Right lobe of liver (tissue), 6 donors: Measurements from ENCODE around the gene STX8. TPM values are rescaled to one million over a fixed set of nuclear protein-coding genes. Genes with fewer than 3 reads are reported as not detected.
"Not testable (repeated sequence)": the region's sequence is repeated elsewhere in the genome, so short reads cannot be mapped to it uniquely, and the experiment has no call there.

ENCODE experiments used
- ATAC-seq, 4 donors: fragments of 200-7000 bp; cut with Tn5 transposase; one replicate each; pipeline ENCODE4 v1.9.1; 2020; ENCODE audit warnings: mild to moderate bottlenecking in 4 of 4, moderate library complexity in 4 of 4
- DNase-seq, 3 donors: peaks; one replicate each; pipeline ENCODE4 v3.0.0-alpha.2; 2020
- H3K27ac ChIP-seq, 3 donors: fragments of 200-600 bp; one replicate each; pipeline ENCODE4 v1.8.0; 2022
- H3K27me3 ChIP-seq, 2 donors: fragments of 200-600 bp; one replicate each; pipeline ENCODE4 v1.8.0; 2022
- H3K36me3 ChIP-seq, 4 donors: fragments of 200-600 bp; sonication (generic) in 1 of 4; one replicate each; pipeline versions ENCODE4 v1.5.1 to v1.8.0; 2017 to 2022; ENCODE audit warnings: control low read depth in 1 of 4
- H3K4me1 ChIP-seq, 4 donors: fragments of 200-600 bp; sonication (generic) in 1 of 4; one replicate each; pipeline versions ENCODE4 v1.5.1 to v1.8.0; 2017 to 2022; ENCODE audit warnings: control low read depth in 1 of 4
- H3K4me3 ChIP-seq, 3 donors: fragments of 200-600 bp; one replicate each; pipeline ENCODE4 v1.8.0; 2022
- H3K9me3 ChIP-seq, 4 donors: fragments of 200-600 bp; sonication (generic) in 1 of 4; one replicate each; pipeline versions ENCODE4 v1.5.1 to v1.8.0; 2017 to 2022; ENCODE audit warnings: control low read depth in 1 of 4
- CTCF ChIP-seq, 4 donors: fragments of 200-600 bp in 3 of 4; fragments of 450-650 bp in 1 of 4; IDR thresholded peaks; one replicate each; pipeline versions ENCODE4 v1.5.1 to v1.8.0; 2016 to 2022; ENCODE audit warnings: antibody characterized with exemption in 4 of 4, mild to moderate bottlenecking in 2 of 4
- POLR2A ChIP-seq: fragments of 450-650 bp; IDR thresholded peaks from one replicate; pipeline ENCODE4 v1.6.1; 2017; ENCODE audit warnings: antibody characterized with exemption, mild to moderate bottlenecking
- WGBS: methylation state at CpG from one replicate; pipeline ENCODE4 v1.1.6; 2018; ENCODE audit warnings: low coverage, low lambda C conversion rate; ENCODE audit not compliant: insufficient coverage; ENCODE audit errors: missing lambda C conversion rate; 5-methylcytosine and 5-hydroxymethylcytosine counted together
- intact Hi-C, 2 donors: fragments of 100-400 bp; cut with DNase I; formaldehyde crosslinking; loops; one replicate each; pipeline versions ENCODE4 v1.11.2 to v1.14.1; 2022
- total RNA-seq, 6 experiments: library from RNA; depleted of rRNA in 2 of 6; stranded (reverse); fragments of >200 nt in 2 of 6; fragmentation: NEBNext Ultra II Directional in 3 of 6; extraction: Animal tissue kit (Norgen Biotek cat#: 25700) in 3 of 6; gene quantifications; one replicate each; pipeline versions ENCODE4 v1.1.0 to v1.2.4, GENCODE V29; 2016 to 2023
- donor health status: DM: no; HTN: yes; CAD: no.
- donor health status: DM: no; HTN: no; CAD: no.
- donor health status: DM: no; HTN: no; CAD: no.
- donor health status: DM: no; HTN: yes; CAD: no.
- donor health status: DM: no; HTN: yes; CAD: no.

The STX8 gene
- total RNA-seq, 6 experiments from 2014 or later = 20.6 to 35.3 (median 27.7) TPM

GRCh38 chr17:9342225-9342624, 233.4 kb downstream of the STX8 start:
- no peak overlapping the region for H3K27ac ChIP-seq
- ATAC-seq (no peak), DNase-seq (no peak)
- H3K36me3 ChIP-seq = no peaks in the 10 kb centered on the region
- no peaks in the 10 kb centered on the region for H3K4me1 ChIP-seq
- no peaks in the 10 kb centered on the region for H3K9me3 ChIP-seq
- no peaks in the 10 kb centered on the region for H3K27me3 ChIP-seq
- 88% methylated on average over 5 of the region's 8 CpGs for WGBS
- TF ChIP-seq POLR2A (no peak), CTCF (IDR thresholded peaks at IDR 0.05) (no peak)
- H3K4me3 ChIP-seq = no peak overlapping the region
- intact Hi-C loops = no loop called here

- intact Hi-C loops = no loop called here
Measured at GRCh38 chr17:9339958-9340357, 235.7 kb downstream of the STX8 start.

GRCh38 chr17:9339482-9339881, 236.1 kb downstream of the STX8 start:
- H3K4me1 ChIP-seq, H3K9me3 ChIP-seq, DNase-seq, H3K36me3 ChIP-seq, H3K4me3 ChIP-seq, H3K27ac ChIP-seq, H3K27me3 ChIP-seq, intact Hi-C loops, ATAC-seq: not testable (repeated sequence)
- 87% methylated on average over 10 of the region's 10 CpGs for WGBS

More at GRCh38 chr17:9339958-9340357, 235.7 kb downstream of the STX8 start:
- H3K27me3 ChIP-seq = no peaks in the 10 kb centered on the region
- H3K27ac ChIP-seq = no peak overlapping the region
- H3K4me3 ChIP-seq = no peak overlapping the region
- H3K9me3 ChIP-seq = no peaks in the 10 kb centered on the region
- no peaks in the 10 kb centered on the region for H3K36me3 ChIP-seq
- no peak for DNase-seq
- ATAC-seq = no peak
- 82% methylated on average over 7 of the region's 7 CpGs for WGBS
- H3K4me1 ChIP-seq = no peaks in the 10 kb centered on the region
- TF ChIP-seq POLR2A = no peak
- no peak for TF ChIP-seq CTCF (IDR thresholded peaks at IDR 0.05)

- DNase-seq = no peak
- Histone ChIP-seq H3K27me3 (no peaks in the 10 kb centered on the region), H3K36me3 (no peaks in the 10 kb centered on the region), H3K4me3 (no peak overlapping the region), H3K4me1 (no peaks in the 10 kb centered on the region), H3K9me3 (no peaks in the 10 kb centered on the region), H3K27ac (no peak overlapping the region)
- intact Hi-C loops = no loop called here
- 70% methylated on average over 2 of the region's 2 CpGs for WGBS
- no peak for ATAC-seq
- TF ChIP-seq POLR2A = no peak
- no peak for TF ChIP-seq CTCF (IDR thresholded peaks at IDR 0.05)
Measured at GRCh38 chr17:9336817-9337216, 238.8 kb downstream of the STX8 start.

- ATAC-seq (no peak), DNase-seq (no peak)
- Histone ChIP-seq H3K27ac (no peak overlapping the region), H3K36me3 (no peaks in the 10 kb centered on the region), H3K27me3 (no peaks in the 10 kb centered on the region), H3K4me1 (no peaks in the 10 kb centered on the region), H3K4me3 (no peak overlapping the region), H3K9me3 (no peaks in the 10 kb centered on the region)
- intact Hi-C loops = no loop called here
- 87% methylated on average over 10 of the region's 10 CpGs for WGBS
- TF ChIP-seq CTCF (IDR thresholded peaks at IDR 0.05) (no peak), POLR2A (no peak)
Measured at GRCh38 chr17:9334536-9335446, 240.8 kb downstream of the STX8 start.
